Activated B cell treated with CpG ODN at 0.5 μM for 24 hours (primary cell): ENCODE data around the gene IKBIP. TPM values are rescaled to one million over a fixed set of nuclear protein-coding genes. Genes with fewer than 3 reads are reported as not detected.

Experiments used
- ATAC-seq: fragments of 200-7000 bp; cut with Tn5 transposase; one replicate; pipeline ENCODE4 v1.10.0; 2021; ENCODE audit warnings: low read depth, mild to moderate bottlenecking, moderate library complexity
- CTCF ChIA-PET: fragments of 350-600 bp; sonication (Branson Sonifier 250); formaldehyde crosslinking; loops from one replicate; lab custom pipeline; 2021; ENCODE audit warnings: antibody characterized with exemption; lab: Charles Lee
- POLR2A ChIA-PET: fragments of 350-600 bp; sonication (Branson Sonifier 250); formaldehyde crosslinking; loops from one replicate; lab custom pipeline; 2021; ENCODE audit warnings: antibody characterized with exemption; lab: Charles Lee
- DNase-seq: peaks from one replicate; pipeline ENCODE4 v3.0.0; 2022
- H3K27ac Mint-ChIP-seq: one replicate; pipeline ENCODE4 v1.8.0; 2020; ENCODE audit warnings: mixed read lengths
- H3K27me3 Mint-ChIP-seq: one replicate; pipeline ENCODE4 v1.8.0; 2021; ENCODE audit warnings: mixed read lengths
- H3K36me3 Mint-ChIP-seq: one replicate; pipeline ENCODE4 v1.8.0; 2021; ENCODE audit warnings: low read depth, mixed read lengths
- H3K4me1 Mint-ChIP-seq: one replicate; pipeline ENCODE4 v1.8.0; 2021; ENCODE audit warnings: mixed read lengths
- H3K4me3 Mint-ChIP-seq: one replicate; pipeline ENCODE4 v1.8.0; 2020; ENCODE audit warnings: mild to moderate bottlenecking, mixed read lengths
- H3K9me3 Mint-ChIP-seq: one replicate; pipeline ENCODE4 v1.8.0; 2020; ENCODE audit warnings: mixed read lengths
- CTCF ChIP-seq: fragments of 200-600 bp; IDR thresholded peaks from one replicate; pipeline ENCODE4 v1.8.0; 2022; ENCODE audit warnings: antibody characterized with exemption, mild to moderate bottlenecking
- intact Hi-C: fragments of 100-400 bp; cut with micrococcal nuclease; formaldehyde crosslinking; loops from one replicate; pipeline ENCODE4 v1.15.1; 2024
- total RNA-seq: library from RNA; stranded (reverse); gene quantifications from 2 replicates; pipeline ENCODE4 v1.2.3, GENCODE V29; 2022

IKBIP gene
- total RNA-seq, 1 donor from 2014 or later: 8.9 TPM

GRCh38 chr12:98638009-98638408, 6.6 kb downstream of the IKBIP start:
- POLR2A ChIA-PET: no interaction called here
- no peak for TF ChIP-seq CTCF

DNA sequence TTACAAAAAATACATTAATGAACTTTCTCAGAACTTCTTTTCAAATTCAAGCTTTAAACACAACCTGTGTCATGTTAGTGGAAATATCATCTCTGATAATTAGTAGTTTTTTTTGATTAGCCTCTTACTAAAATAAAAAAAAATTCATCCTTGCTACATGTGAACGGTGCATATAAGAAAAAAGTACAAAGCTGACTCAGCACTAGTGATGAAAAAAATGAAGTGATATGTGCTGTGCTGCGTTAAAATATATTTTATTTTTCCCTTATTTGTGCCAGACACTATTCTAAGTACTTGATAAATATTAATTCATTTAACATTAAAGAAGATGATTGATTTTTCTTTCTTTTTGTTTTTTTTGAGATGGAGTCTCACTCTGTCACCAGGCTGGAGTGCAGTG, 7.5 kb downstream of the IKBIP start:
- H3K36me3 Mint-ChIP-seq: peaks cover 15% of the 10 kb centered on the region
- CTCF ChIA-PET: no interaction called here

More at GRCh38 chr12:98638009-98638408, 6.6 kb downstream of the IKBIP start:
- ATAC-seq (no peak), DNase-seq (no peak)
- Mint-ChIP-seq H3K4me3 (no peak overlapping the region), H3K27ac (no peak overlapping the region), H3K27me3 (no peaks in the 10 kb centered on the region), H3K9me3 (no peaks in the 10 kb centered on the region), H3K36me3 (peaks cover 12% of the 10 kb centered on the region), H3K4me1 (peaks cover 21% of the 10 kb centered on the region)
- intact Hi-C loops: no loop called here
- CTCF ChIA-PET: no interaction called here

DNA sequence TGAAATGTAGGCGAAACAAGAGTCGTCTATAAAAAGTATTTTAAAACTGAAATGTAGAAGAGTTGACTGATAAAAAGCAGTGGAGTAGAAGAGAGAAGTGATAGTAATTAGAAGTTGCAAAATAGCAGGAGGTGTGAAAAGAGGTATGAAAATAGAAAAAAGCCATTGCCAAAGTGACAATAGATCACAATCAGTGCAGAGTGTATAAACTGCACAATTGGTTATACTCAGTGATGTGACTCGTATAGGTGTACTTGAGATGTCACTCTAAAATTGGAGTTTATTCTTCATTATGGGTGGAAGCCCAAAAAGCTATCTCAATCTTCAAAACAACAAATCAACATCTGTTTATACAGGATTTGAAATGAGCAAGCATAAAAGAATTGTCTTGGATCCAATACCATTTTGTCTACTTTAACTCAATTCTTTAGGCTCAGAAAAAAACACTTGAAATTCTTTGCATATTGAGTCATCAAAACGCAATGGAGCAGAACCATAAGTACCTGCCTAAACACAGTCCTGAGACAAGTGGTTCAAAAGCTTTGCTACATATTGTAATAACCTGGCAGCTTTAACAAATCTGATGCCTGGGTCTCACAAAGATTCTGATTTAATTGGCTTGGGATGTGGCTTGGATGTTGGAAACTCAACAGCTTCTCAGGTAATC, 8.8 kb downstream of the IKBIP start:
- H3K36me3 Mint-ChIP-seq: peaks cover 15% of the 10 kb centered on the region
- CTCF ChIA-PET: no interaction called here
- H3K9me3 Mint-ChIP-seq: no peaks in the 10 kb centered on the region
- ATAC-seq: peak; percentile 87
- TF ChIP-seq CTCF: no peak
- intact Hi-C loops: loop anchor here (1.0 kb wide), 1 partner anchor 9 kb away; the partner anchor contains the start of gene IKBIP
- peaks cover 18% of the 10 kb centered on the region for H3K4me1 Mint-ChIP-seq
- DNase-seq: no peak
- POLR2A ChIA-PET: interaction anchor here (0.6 to 1.6 kb wide), 6 partner anchors 9 to 42 kb away, joined by 3 to 14 read pairs (median 4); partner anchors contain the start of genes APAF1, IKBIP and SLC25A3
- no peaks in the 10 kb centered on the region for H3K27me3 Mint-ChIP-seq
- H3K27ac Mint-ChIP-seq: peak overlapping the region; percentile 25
- no peak overlapping the region for H3K4me3 Mint-ChIP-seq

More for the DNA sequence above, 7.5 kb downstream of the IKBIP start:
- POLR2A ChIA-PET: interaction anchor here (1.2 kb wide), 1 partner anchor 30 kb away, joined by 3 read pairs; no protein-coding TSS in a partner anchor
- intact Hi-C loops: no loop called here
- peaks cover 19% of the 10 kb centered on the region for H3K4me1 Mint-ChIP-seq
- no peaks in the 10 kb centered on the region for H3K9me3 Mint-ChIP-seq
- no peak for ATAC-seq
- no peak overlapping the region for H3K27ac Mint-ChIP-seq
- H3K27me3 Mint-ChIP-seq: no peaks in the 10 kb centered on the region
- DNase-seq: no peak
- no peak overlapping the region for H3K4me3 Mint-ChIP-seq
- TF ChIP-seq CTCF: no peak

- Mint-ChIP-seq H3K27ac (no peak overlapping the region), H3K27me3 (no peaks in the 10 kb centered on the region), H3K4me3 (no peak overlapping the region), H3K36me3 (no peaks in the 10 kb centered on the region), H3K4me1 (peaks cover 10% of the 10 kb centered on the region), H3K9me3 (no peaks in the 10 kb centered on the region)
- ChIA-PET CTCF (interaction anchor here (1.3 kb wide), 1 partner anchor 35 kb away, joined by 4 read pairs; no protein-coding TSS in a partner anchor), POLR2A (interaction anchor here (0.7 to 1.7 kb wide), 2 partner anchors 25 kb away, joined by 3 to 5 read pairs; partner anchors contain the start of genes IKBIP and SLC25A3)
- ATAC-seq (no peak), DNase-seq (no peak)
- TF ChIP-seq CTCF: no peak
- intact Hi-C loops: no loop called here
Observed at GRCh38 chr12:98618952-98619351, 25.6 kb downstream of the IKBIP start.

DNA sequence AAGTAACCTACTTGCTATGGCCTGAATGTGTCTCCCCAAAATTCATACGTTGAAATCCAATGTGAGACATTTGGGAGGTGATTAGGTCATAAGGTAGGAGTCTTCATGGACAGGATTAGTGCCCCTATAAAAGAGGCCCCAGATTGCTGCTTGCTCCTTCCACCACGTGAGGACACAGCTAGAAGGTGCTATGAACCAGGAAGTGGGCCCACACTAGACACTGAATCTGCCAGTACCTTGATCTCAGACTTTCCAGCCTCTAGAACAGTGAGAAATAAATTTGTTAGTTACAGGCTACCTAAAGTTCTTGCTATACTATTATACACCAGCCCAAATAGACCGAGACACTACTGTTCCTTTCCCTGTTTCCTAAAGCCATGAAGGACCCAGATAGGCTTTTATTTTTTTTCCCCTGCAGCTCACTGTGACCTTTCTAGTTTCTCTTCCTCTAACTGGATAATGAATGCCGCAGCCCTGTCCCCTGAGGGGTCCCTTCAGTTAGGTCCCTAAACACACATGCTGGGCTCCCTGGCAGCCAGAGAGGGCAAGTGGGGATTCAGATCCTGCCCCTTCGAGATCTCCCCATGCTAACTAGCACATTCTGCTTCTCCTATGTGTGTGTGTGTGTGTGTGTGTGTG, 31.8 kb downstream of the IKBIP start:
- H3K4me3 Mint-ChIP-seq: peak overlapping the region; percentile 59
- peak; percentile 95 for ATAC-seq
- peak overlapping the region; percentile 96 for H3K27ac Mint-ChIP-seq
- POLR2A ChIA-PET: interaction anchor here (0.6 to 4.6 kb wide), 10 partner anchors 9 to 109 kb away, joined by 3 to 54 read pairs (median 4); partner anchors contain the start of genes IKBIP and SLC25A3
- H3K27me3 Mint-ChIP-seq: no peaks in the 10 kb centered on the region
- H3K4me1 Mint-ChIP-seq: peaks cover 19% of the 10 kb centered on the region
- no peaks in the 10 kb centered on the region for H3K9me3 Mint-ChIP-seq
- intact Hi-C loops: loop anchor here (1.0 kb wide), 2 partner anchors 20 to 31 kb away; partner anchors contain the start of genes IKBIP and SLC25A3
- H3K36me3 Mint-ChIP-seq: no peaks in the 10 kb centered on the region
- DNase-seq: peak; percentile 40
- CTCF ChIA-PET: interaction anchor here (1.0 to 2.2 kb wide), 3 partner anchors 17 to 41 kb away, joined by 3 to 6 read pairs (median 6); no protein-coding TSS in a partner anchor
- no peak for TF ChIP-seq CTCF
